ENCODE measurements around the gene DNM3. TPM values are rescaled to one million over a fixed set of nuclear protein-coding genes. Genes with fewer than 3 reads are reported as not detected.

Gene DNM3
- total RNA-seq, 1 donor from 2014 or later, result 7.7 TPM

DNA sequence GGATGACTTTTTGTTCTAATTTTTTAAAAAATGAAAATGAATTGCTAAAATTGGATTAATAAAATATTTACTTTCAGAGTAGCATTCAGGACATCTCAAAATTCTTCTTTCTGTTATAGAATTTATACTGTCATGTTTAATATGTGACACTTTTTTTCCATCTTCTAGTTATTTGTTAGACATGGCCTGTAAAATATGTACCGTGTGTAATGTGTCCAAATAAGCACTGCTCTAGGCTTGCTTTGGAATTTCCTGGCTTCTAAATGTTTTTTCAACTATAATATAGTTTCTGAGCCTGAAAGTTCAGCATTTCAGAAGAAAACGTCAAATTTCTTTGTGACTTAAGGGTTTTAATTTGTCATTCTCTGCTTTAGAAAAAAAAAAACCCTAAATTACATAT is 243.6 kb downstream of the DNM3 start:
- Mint-ChIP-seq H3K4me1 (ENCODE audit: unreplicated experiment) (peaks cover 2% of the 10 kb centered on the region), H3K27ac (ENCODE audit: unreplicated experiment) (no peak overlapping the region), H3K36me3 (ENCODE audit: low read depth, unreplicated experiment) (peaks cover 4% of the 10 kb centered on the region), H3K4me3 (ENCODE audit: unreplicated experiment) (no peak overlapping the region), H3K27me3 (ENCODE audit: unreplicated experiment) (peaks cover 2% of the 10 kb centered on the region), H3K9me3 (ENCODE audit: unreplicated experiment) (no peaks in the 10 kb centered on the region)
- no peak for TF ChIP-seq CTCF (IDR thresholded peaks at IDR 0.05; ENCODE audit: unreplicated experiment)
- DNase-seq (ENCODE audit: low spot score), result no peak

DNA sequence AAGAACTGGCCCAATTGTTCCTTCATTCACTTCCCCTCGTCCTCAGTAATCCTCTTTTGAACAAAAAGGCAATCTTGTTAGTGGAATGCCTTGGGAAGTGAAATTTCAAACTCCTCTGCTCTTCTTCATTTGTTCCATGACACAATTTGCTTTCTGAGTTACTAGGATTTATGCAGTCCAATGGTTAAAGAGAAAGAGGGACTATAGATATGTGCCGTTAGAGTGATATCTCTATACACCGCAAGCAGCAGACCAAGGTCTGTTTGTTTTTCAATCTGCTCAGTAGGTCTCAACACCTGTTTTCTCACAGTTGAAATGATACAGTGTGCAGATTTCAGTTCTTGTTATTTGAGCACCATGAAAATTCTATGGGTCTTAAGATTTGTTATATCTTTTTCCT is 244.0 kb downstream of the DNM3 start:
- H3K4me1 Mint-ChIP-seq (ENCODE audit: unreplicated experiment), result peaks cover 2% of the 10 kb centered on the region
- H3K4me3 Mint-ChIP-seq (ENCODE audit: unreplicated experiment), result no peak overlapping the region
- H3K36me3 Mint-ChIP-seq (ENCODE audit: low read depth, unreplicated experiment), result peaks cover 4% of the 10 kb centered on the region
- no peak for TF ChIP-seq CTCF (IDR thresholded peaks at IDR 0.05; ENCODE audit: unreplicated experiment)
- H3K27ac Mint-ChIP-seq (ENCODE audit: unreplicated experiment), result no peak overlapping the region
- no peak for DNase-seq (ENCODE audit: low spot score)
- no peaks in the 10 kb centered on the region for H3K9me3 Mint-ChIP-seq (ENCODE audit: unreplicated experiment)
- peaks cover 2% of the 10 kb centered on the region for H3K27me3 Mint-ChIP-seq (ENCODE audit: unreplicated experiment)

DNA sequence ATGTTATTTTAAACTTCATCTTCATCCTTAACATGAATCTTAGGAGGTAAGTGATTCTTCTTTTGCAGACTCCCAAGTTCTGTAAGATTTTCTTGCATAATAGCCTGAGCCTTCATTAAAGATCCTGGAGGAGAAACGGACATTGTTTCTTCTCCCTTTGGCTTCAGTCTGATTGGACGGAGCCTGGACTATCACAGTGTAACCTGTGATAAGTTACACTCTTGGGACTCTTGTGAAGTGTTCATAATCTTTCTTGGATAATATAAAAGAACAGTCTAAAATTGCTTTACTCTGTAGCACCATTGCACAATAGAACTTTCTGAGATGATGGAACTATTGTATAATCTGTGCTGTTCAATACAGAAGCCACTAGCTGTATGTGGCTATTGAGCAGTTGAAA is 244.8 kb downstream of the DNM3 start:
- no peak overlapping the region for H3K4me3 Mint-ChIP-seq (ENCODE audit: unreplicated experiment)
- H3K27ac Mint-ChIP-seq (ENCODE audit: unreplicated experiment), result no peak overlapping the region
- no peak for TF ChIP-seq CTCF (IDR thresholded peaks at IDR 0.05; ENCODE audit: unreplicated experiment)
- peaks cover 2% of the 10 kb centered on the region for H3K36me3 Mint-ChIP-seq (ENCODE audit: low read depth, unreplicated experiment)
- H3K4me1 Mint-ChIP-seq (ENCODE audit: unreplicated experiment), result peaks cover 2% of the 10 kb centered on the region
- H3K9me3 Mint-ChIP-seq (ENCODE audit: unreplicated experiment), result no peaks in the 10 kb centered on the region
- H3K27me3 Mint-ChIP-seq (ENCODE audit: unreplicated experiment), result peaks cover 2% of the 10 kb centered on the region
- DNase-seq (ENCODE audit: low spot score), result no peak

DNA sequence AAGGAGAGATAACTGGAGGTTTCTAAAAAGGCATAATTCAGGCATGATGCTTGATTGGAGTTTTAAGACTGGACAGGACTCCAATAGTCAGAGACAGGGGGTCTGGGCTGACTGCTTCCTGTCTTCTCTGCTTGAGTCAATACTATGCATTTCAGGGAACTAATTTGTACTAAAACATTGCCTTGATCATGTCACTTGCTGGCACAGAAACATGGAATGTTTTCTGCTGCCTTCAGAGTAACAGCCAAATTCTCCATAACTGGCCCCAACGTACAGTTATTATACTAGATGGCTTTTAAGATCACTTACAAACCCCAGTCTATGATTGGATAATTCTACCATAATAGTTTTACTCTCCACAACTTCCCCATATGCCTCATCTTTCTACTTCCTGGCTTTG is 247.0 kb downstream of the DNM3 start:
- Mint-ChIP-seq H3K4me3 (ENCODE audit: unreplicated experiment) (no peak overlapping the region), H3K4me1 (ENCODE audit: unreplicated experiment) (peaks cover 2% of the 10 kb centered on the region), H3K36me3 (ENCODE audit: low read depth, unreplicated experiment) (no peaks in the 10 kb centered on the region), H3K27me3 (ENCODE audit: unreplicated experiment) (no peaks in the 10 kb centered on the region), H3K9me3 (ENCODE audit: unreplicated experiment) (no peaks in the 10 kb centered on the region), H3K27ac (ENCODE audit: unreplicated experiment) (no peak overlapping the region)
- TF ChIP-seq CTCF (IDR thresholded peaks at IDR 0.05; ENCODE audit: unreplicated experiment), result no peak
- DNase-seq (ENCODE audit: low spot score), result no peak

DNA sequence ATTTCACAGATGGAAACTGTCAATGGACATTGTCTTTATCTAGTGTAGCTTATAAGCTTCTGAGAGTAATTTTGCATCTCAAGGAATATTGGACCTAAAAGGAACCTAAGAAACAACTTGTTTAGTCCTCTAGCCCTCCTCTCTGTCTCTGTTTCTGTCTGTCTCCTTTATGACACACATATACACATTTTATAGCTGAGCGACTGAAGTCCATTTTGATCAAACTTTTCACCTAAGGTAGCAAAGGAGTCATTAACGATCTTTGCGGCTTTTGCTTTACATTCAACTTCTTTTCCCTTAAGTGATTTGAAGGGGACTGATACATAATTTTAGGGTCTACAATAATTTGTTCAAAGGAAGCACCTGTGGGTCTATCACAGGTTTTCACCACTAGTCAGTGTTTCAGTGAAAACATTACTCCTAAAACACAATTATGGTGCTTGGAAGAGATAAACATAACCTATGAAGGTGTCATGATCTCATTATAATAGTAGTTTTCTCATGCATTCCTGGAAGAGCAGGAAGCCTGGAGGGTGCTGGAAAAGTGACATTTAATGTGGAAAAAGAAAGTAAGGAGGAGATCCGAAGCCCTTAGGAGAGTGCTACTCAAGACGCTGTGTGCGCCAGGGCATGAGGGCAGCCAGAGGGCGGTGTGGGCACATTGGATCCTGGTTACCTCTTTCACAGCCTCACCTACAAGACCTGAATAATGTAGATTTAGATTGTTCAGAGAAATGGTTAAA is 248.6 kb downstream of the DNM3 start:
- no peak overlapping the region for H3K4me3 Mint-ChIP-seq (ENCODE audit: unreplicated experiment)
- H3K27ac Mint-ChIP-seq (ENCODE audit: unreplicated experiment), result no peak overlapping the region
- no peaks in the 10 kb centered on the region for H3K27me3 Mint-ChIP-seq (ENCODE audit: unreplicated experiment)
- H3K36me3 Mint-ChIP-seq (ENCODE audit: low read depth, unreplicated experiment), result no peaks in the 10 kb centered on the region
- peaks cover 2% of the 10 kb centered on the region for H3K4me1 Mint-ChIP-seq (ENCODE audit: unreplicated experiment)
- no peaks in the 10 kb centered on the region for H3K9me3 Mint-ChIP-seq (ENCODE audit: unreplicated experiment)
- peak; percentile 26 for TF ChIP-seq CTCF (IDR thresholded peaks at IDR 0.05; ENCODE audit: unreplicated experiment)
- DNase-seq (ENCODE audit: low spot score), result peak; percentile 55

Measured in endothelial cell (in vitro differentiated cells).